Thyroid gland (tissue), 4 donors: ENCODE results near the gene TTC12.

Experiments
- CTCF ChIP-seq, 6 experiments: fragments of 200-600 bp in 3 of 6; fragments of 450-650 bp in 3 of 6; sonication (generic) in 3 of 6; IDR thresholded peaks; one replicate each; pipeline ENCODE4 v1.5.1; 2016 to 2019; ENCODE audit warnings: antibody characterized with exemption in 6 of 6, mild to moderate bottlenecking in 2 of 6, inconsistent platforms in 1 of 6, moderate library complexity in 1 of 6
- POLR2A ChIP-seq, 2 donors: fragments of 450-650 bp; IDR thresholded peaks; one replicate each; pipeline ENCODE4 v1.6.1; 2017; ENCODE audit warnings: antibody characterized with exemption in 2 of 2, mild to moderate bottlenecking in 2 of 2, moderate library complexity in 1 of 2

GRCh38 chr11:113363996-113364641 lies 49.7 kb downstream of the TTC12 start:
- TF ChIP-seq CTCF (IDR thresholded peaks at IDR 0.05) (no peak), POLR2A (IDR thresholded peaks at IDR 0.05) (no peak)
